ENCODE results near the gene TTK. TPM values are rescaled to one million over a fixed set of nuclear protein-coding genes. Genes with fewer than 3 reads are reported as not detected.

Gene TTK
- total RNA-seq, 1 experiment from 2014 or later = 46.3 TPM

- H3K9me2 ChIP-seq (ENCODE audit: insufficient read depth) = no peaks in the 10 kb centered on the region
- no peaks in the 10 kb centered on the region for H3K79me2 ChIP-seq (ENCODE audit: insufficient read depth, low read length)
- BruUV-seq (replicated peaks) = no TSS peak
- ChIA-PET RAD21 (ENCODE audit: low non-redundant PET in 1 of 2, low total read pairs in 2 of 2, uncharacterized antibody in 2 of 2, unreplicated experiment in 2 of 2) (no interaction called here), CTCF (no interaction called here), POLR2A (no interaction called here)
- no peaks in the 10 kb centered on the region for H4K20me1 ChIP-seq (ENCODE audit: insufficient read depth)
- H3K4me3 ChIP-seq (replicated peaks in 1 of 2; ENCODE audit: low read depth in 1 of 2, low read length in 2 of 2) = no peak overlapping the region
- H3K36me3 ChIP-seq (ENCODE audit: control insufficient read depth in 1 of 2, insufficient read depth in 2 of 2, low read length in 2 of 2) = no peaks in the 10 kb centered on the region
- no peak overlapping the region for H2AFZ ChIP-seq (ENCODE audit: low read depth, low read length, poor library complexity, severe bottlenecking)
- no peaks in the 10 kb centered on the region for H3K9me3 ChIP-seq (ENCODE audit: control insufficient read depth in 1 of 2, insufficient read depth in 1 of 2, low read depth in 1 of 2, low read length in 2 of 2)
- intact Hi-C loops (cut with micrococcal nuclease) = no loop called here
- H3K9ac ChIP-seq (ENCODE audit: low read length) = no peak overlapping the region
- ATAC-seq (no peak), DNase-seq (ENCODE audit: low read depth, low spot score) (no peak)
- H3K27ac ChIP-seq (ENCODE audit: low read depth, low read length) = no peak overlapping the region
- no peak for TF ChIP-seq SIN3A (IDR thresholded peaks at IDR 0.05; ENCODE audit: low read depth)
- TF ChIP-seq RAD21 (IDR thresholded peaks at IDR 0.05; ENCODE audit: low read depth) = no peak
- TF ChIP-seq TCF7L2 (IDR thresholded peaks at IDR 0.05; ENCODE audit: borderline replicate concordance, extremely low read depth, insufficient read depth, insufficient read length) = no peak
- TF ChIP-seq POLR2AphosphoS5 (IDR thresholded peaks at IDR 0.05; ENCODE audit: low read depth, low read length) = no peak
- TF ChIP-seq POLR2A (IDR thresholded peaks at IDR 0.05; ENCODE audit: borderline replicate concordance, extremely low read depth, insufficient read depth, insufficient read length) = no peak
- no peak for TF ChIP-seq ELF1 (IDR thresholded peaks at IDR 0.05; ENCODE audit: borderline replicate concordance, low read depth)
- no peak for TF ChIP-seq REST (IDR thresholded peaks at IDR 0.05; ENCODE audit: low read depth)
- no peak for TF ChIP-seq JUND (IDR thresholded peaks at IDR 0.05)
- TF ChIP-seq CEBPB (IDR thresholded peaks at IDR 0.05; ENCODE audit: low read depth) = no peak
- TF ChIP-seq FOSL1 (IDR thresholded peaks at IDR 0.05; ENCODE audit: low read depth) = no peak
- no peak for TF ChIP-seq ATF3 (IDR thresholded peaks at IDR 0.05)
- TF ChIP-seq CBX3 (IDR thresholded peaks at IDR 0.05; ENCODE audit: low read depth) = no peak
- no peak for TF ChIP-seq SRF (IDR thresholded peaks at IDR 0.05; ENCODE audit: low read depth)
- no peak for TF ChIP-seq MAX (IDR thresholded peaks at IDR 0.05)
- no peak for TF ChIP-seq ZFX (IDR thresholded peaks at IDR 0.05)
- TF ChIP-seq EZH2 (IDR thresholded peaks at IDR 0.05) = no peak
- TF ChIP-seq SP1 (IDR thresholded peaks at IDR 0.05; ENCODE audit: low read depth) = no peak
- TF ChIP-seq ZBTB33 (IDR thresholded peaks at IDR 0.05; ENCODE audit: extremely low read depth, insufficient replicate concordance, low read length) = no peak
- TF ChIP-seq CTCF (IDR thresholded peaks at IDR 0.05 in 2 of 3, conservative IDR thresholded peaks at IDR 0.05 in 1 of 3; ENCODE audit: borderline replicate concordance in 1 of 3, insufficient read depth in 1 of 3, low read depth in 2 of 3, low read length in 2 of 3) = no peak
- H3K4me2 ChIP-seq (ENCODE audit: low read length) = no peak overlapping the region
- no peaks in the 10 kb centered on the region for H3K4me1 ChIP-seq (ENCODE audit: control insufficient read depth in 1 of 2, insufficient read depth in 2 of 2, low read length in 2 of 2)
- H3K27me3 ChIP-seq (ENCODE audit: insufficient read depth, low read length) = no peaks in the 10 kb centered on the region
Measured at GRCh38 chr6:79997728-79998127, 6.7 kb upstream of the TTK start.
